Measurements from ENCODE around the gene KRT78. TPM values are rescaled to one million over a fixed set of nuclear protein-coding genes. Genes with fewer than 3 reads are reported as not detected.
A peak's percentile ranks its signal among the peaks of the same experiment; 100 is the strongest.

Gene KRT78
- total RNA-seq (under 1 TPM in 1 of 5 donors, not detected in 4; 0.73 TPM), polyA plus RNA-seq (10 to 100 TPM in 1 of 3 donors, under 1 TPM in 1, not detected in 1; 0.76 to 98.0 TPM)
- long read RNA-seq, donor 1, result 0 reads
- long read RNA-seq, donor 2, result 0 reads
- long read RNA-seq, donor 3, result 0 reads
- long read RNA-seq, donor 4, result 0 reads
- long read RNA-seq, donor 5, result 0 reads
- long read RNA-seq, donor 6, partial matches to known transcripts, result 0 of 1 reads
- long read RNA-seq, donor 6, other reads (novel, unspliced or antisense), result 0 of 1 reads
- long read RNA-seq, donor 7, result 0 reads
- long read RNA-seq, donor 8, result 0 reads
- long read RNA-seq, donor 9, result 0 reads
- long read RNA-seq, donor 10, result 0 reads

GRCh38 chr12:52848661-52849255 lies at the start of gene KRT78:
Gene KRT78, minus strand, starts transcription at chr12:52848994. Its CDS starts 64 bp downstream, at chr12:52848930.
- no peak for DNase-seq
- Histone ChIP-seq H3K36me3 (no peaks in the 10 kb centered on the region), H3K4me1 (no peaks in the 10 kb centered on the region), H3K27me3 (peaks cover 0 to 32% (median 0%) of the 10 kb centered on the region in 3 donors), H3K4me3 (no peak within 1 kb of the TSS), H3K9me3 (no peaks in the 10 kb centered on the region), H3K27ac (no peak within 1 kb of the TSS)
- intact Hi-C loops (cut with DNase I; ENCODE audit: low total_unique reads), result no loop called here
- no peak for TF ChIP-seq EP300 (IDR thresholded peaks at IDR 0.05)
- TF ChIP-seq CTCF (IDR thresholded peaks at IDR 0.05), result no peak
- TF ChIP-seq POLR2AphosphoS5 (IDR thresholded peaks at IDR 0.05), result no peak
- TF ChIP-seq POLR2A (IDR thresholded peaks at IDR 0.05), result no peak
- WGBS, 5 donors, result 82 to 88% (median 84%) methylated on average over 12 to 16 of the region's 16 CpGs

GRCh38 chr12:52896190-52897100 lies 47.7 kb upstream of the KRT78 start:
- WGBS, 5 donors, result 32 to 56% (median 37%) methylated on average over 3 of the region's 3 CpGs
- peak in 1 of 2 donors; percentile 71 for DNase-seq
- Histone ChIP-seq H3K27ac (peak overlapping the region; percentile 28 to 76 (median 55)), H3K9me3 (no peaks in the 10 kb centered on the region), H3K4me3 (no peak overlapping the region), H3K36me3 (peaks cover 28 to 51% (median 49%) of the 10 kb centered on the region in 4 donors), H3K27me3 (no peaks in the 10 kb centered on the region), H3K4me1 (peaks cover 13 to 66% (median 41%) of the 10 kb centered on the region in 4 donors)
- TF ChIP-seq POLR2A (IDR thresholded peaks at IDR 0.05) (no peak), POLR2AphosphoS5 (IDR thresholded peaks at IDR 0.05) (peak in 2 of 3 donors; percentile 9 to 31)
- intact Hi-C loops (cut with DNase I; ENCODE audit: low total_unique reads), result no loop called here

- Histone ChIP-seq H3K27me3 (no peaks in the 10 kb centered on the region), H3K4me1 (peaks cover 13 to 59% (median 40%) of the 10 kb centered on the region in 4 donors), H3K36me3 (peaks cover 25 to 44% (median 42%) of the 10 kb centered on the region in 4 donors), H3K27ac (peak overlapping the region; percentile 28 to 76 (median 55)), H3K4me3 (no peak overlapping the region), H3K9me3 (no peaks in the 10 kb centered on the region)
- WGBS, 5 donors, result 29 to 61% (median 43%) methylated on average over 1 to 2 of the region's 2 CpGs
- intact Hi-C loops (cut with DNase I; ENCODE audit: low total_unique reads), result no loop called here
- TF ChIP-seq POLR2A (IDR thresholded peaks at IDR 0.05), result no peak
- TF ChIP-seq POLR2AphosphoS5 (IDR thresholded peaks at IDR 0.05), result no peak
- TF ChIP-seq EP300 (IDR thresholded peaks at IDR 0.05), result no peak
- TF ChIP-seq CTCF (IDR thresholded peaks at IDR 0.05), result no peak
- peak in 1 of 2 donors; percentile 73 for DNase-seq
Measured at GRCh38 chr12:52895726-52896189, 47.0 kb upstream of the KRT78 start.

GRCh38 chr12:52892974-52893373 lies 44.2 kb upstream of the KRT78 start:
- H3K4me3 ChIP-seq, result no peak overlapping the region
- no peak for DNase-seq
- H3K27me3 ChIP-seq, result no peaks in the 10 kb centered on the region
- intact Hi-C loops (cut with DNase I; ENCODE audit: low total_unique reads), result no loop called here
- peaks cover 7 to 16% (median 14%) of the 10 kb centered on the region in 4 donors for H3K36me3 ChIP-seq
- TF ChIP-seq EP300 (IDR thresholded peaks at IDR 0.05) (no peak), CTCF (IDR thresholded peaks at IDR 0.05) (no peak), POLR2A (IDR thresholded peaks at IDR 0.05) (no peak), POLR2AphosphoS5 (IDR thresholded peaks at IDR 0.05) (no peak)
- no peaks in the 10 kb centered on the region for H3K9me3 ChIP-seq
- H3K27ac ChIP-seq, result no peak overlapping the region
- peaks cover 7 to 31% (median 23%) of the 10 kb centered on the region in 4 donors for H3K4me1 ChIP-seq

All from stomach (tissue), 19 donors.